Measurements from ENCODE around the gene STAG2. TPM values are rescaled to one million over a fixed set of nuclear protein-coding genes. Genes with fewer than 3 reads are reported as not detected.

Gene STAG2
- polyA plus RNA-seq, 1 experiment, result 15.7 TPM

- H3K36me3 ChIP-seq (ENCODE audit: control insufficient read depth, insufficient read depth, low read length), result peaks cover 1% of the 10 kb centered on the region; the same call in 1 of the 2 replicates
- H3K4me3 ChIP-seq (ENCODE audit: low read depth, low read length), result no peak overlapping the region
- ChIA-PET POLR2A (no interaction called here), CTCF (no interaction called here)
- TF ChIP-seq CTCF (IDR thresholded peaks at IDR 0.05; ENCODE audit: insufficient read depth, low read depth, low read length), result no peak
- no peak for DNase-seq (ENCODE audit: low read depth)
- H3K27me3 ChIP-seq (ENCODE audit: control insufficient read depth, insufficient read depth, low read length), result no peaks in the 10 kb centered on the region
Observed at GRCh38 chrX:124028182-124028581, 66.7 kb downstream of the STAG2 start.

GRCh38 chrX:124030520-124030919 lies 69.0 kb downstream of the STAG2 start:
- H3K4me3 ChIP-seq (ENCODE audit: low read depth, low read length), result no peak overlapping the region
- no peak for TF ChIP-seq CTCF (IDR thresholded peaks at IDR 0.05; ENCODE audit: insufficient read depth, low read depth, low read length)
- POLR2A ChIA-PET, result no interaction called here
- no peaks in the 10 kb centered on the region for H3K27me3 ChIP-seq (ENCODE audit: control insufficient read depth, insufficient read depth, low read length)
- no peak for DNase-seq (ENCODE audit: low read depth)
- H3K36me3 ChIP-seq (ENCODE audit: control insufficient read depth, insufficient read depth, low read length), result peaks cover 1% of the 10 kb centered on the region; the same call in 1 of the 2 replicates
- CTCF ChIA-PET, result interaction anchor here (1.1 kb wide), 1 partner anchor 8 kb away, joined by 5 read pairs; no protein-coding TSS in a partner anchor

- ChIA-PET CTCF (interaction anchor here (1.0 to 1.5 kb wide), 2 partner anchors 13 to 16 kb away, joined by 3 read pairs; no protein-coding TSS in a partner anchor), POLR2A (no interaction called here)
- no peak for DNase-seq (ENCODE audit: low read depth)
- H3K4me3 ChIP-seq (ENCODE audit: low read depth, low read length), result no peak overlapping the region
- TF ChIP-seq CTCF (IDR thresholded peaks at IDR 0.05; ENCODE audit: insufficient read depth, low read depth, low read length), result no peak
- no peaks in the 10 kb centered on the region for H3K27me3 ChIP-seq (ENCODE audit: control insufficient read depth, insufficient read depth, low read length)
- no peaks in the 10 kb centered on the region for H3K36me3 ChIP-seq (ENCODE audit: control insufficient read depth, insufficient read depth, low read length)
Observed at GRCh38 chrX:124033821-124034220, 72.3 kb downstream of the STAG2 start.

GRCh38 chrX:124035657-124036056 lies 74.2 kb downstream of the STAG2 start:
- ChIA-PET POLR2A (no interaction called here), CTCF (no interaction called here)
- DNase-seq (ENCODE audit: low read depth), result no peak
- no peak overlapping the region for H3K4me3 ChIP-seq (ENCODE audit: low read depth, low read length)
- no peak for TF ChIP-seq CTCF (IDR thresholded peaks at IDR 0.05; ENCODE audit: insufficient read depth, low read depth, low read length)
- no peaks in the 10 kb centered on the region; the same call in 1 of the 2 replicates for H3K36me3 ChIP-seq (ENCODE audit: control insufficient read depth, insufficient read depth, low read length)
- no peaks in the 10 kb centered on the region for H3K27me3 ChIP-seq (ENCODE audit: control insufficient read depth, insufficient read depth, low read length)

- Histone ChIP-seq H3K36me3 (ENCODE audit: control insufficient read depth, insufficient read depth, low read length) (no peaks in the 10 kb centered on the region; the same call in 1 of the 2 replicates), H3K27me3 (ENCODE audit: control insufficient read depth, insufficient read depth, low read length) (no peaks in the 10 kb centered on the region), H3K4me3 (ENCODE audit: low read depth, low read length) (no peak overlapping the region)
- ChIA-PET POLR2A (no interaction called here), CTCF (no interaction called here)
- DNase-seq (ENCODE audit: low read depth), result no peak
- TF ChIP-seq CTCF (IDR thresholded peaks at IDR 0.05; ENCODE audit: insufficient read depth, low read depth, low read length), result no peak
Observed at GRCh38 chrX:124042042-124042441, 80.5 kb downstream of the STAG2 start.
